Measurements from ENCODE around the gene ZNF532.
"Not testable (repeated sequence)": the region's sequence is repeated elsewhere in the genome, so short reads cannot be mapped to it uniquely, and the experiment has no call there.

Gene ZNF532

DNA sequence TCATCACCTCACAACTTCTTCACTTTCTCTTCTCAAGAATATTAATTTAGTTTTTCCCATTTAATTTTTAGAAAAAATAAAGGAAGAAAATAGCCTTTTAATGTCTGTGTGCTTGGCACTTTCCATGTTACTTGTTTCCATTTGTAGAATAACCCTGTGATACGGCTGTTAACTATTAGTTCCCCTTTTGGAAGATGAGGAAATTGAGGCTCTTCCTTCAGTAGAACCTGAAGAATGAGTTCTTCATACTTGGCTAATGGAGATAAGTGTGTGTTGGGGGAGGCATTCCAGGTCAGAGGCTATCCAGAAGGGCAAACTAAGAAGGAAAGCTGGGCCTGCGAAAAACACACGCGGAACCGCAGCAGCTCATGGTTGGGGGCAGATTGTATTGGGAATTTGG, 38.3 kb downstream of the ZNF532 start:
- no peak for FAIRE-seq

DNA sequence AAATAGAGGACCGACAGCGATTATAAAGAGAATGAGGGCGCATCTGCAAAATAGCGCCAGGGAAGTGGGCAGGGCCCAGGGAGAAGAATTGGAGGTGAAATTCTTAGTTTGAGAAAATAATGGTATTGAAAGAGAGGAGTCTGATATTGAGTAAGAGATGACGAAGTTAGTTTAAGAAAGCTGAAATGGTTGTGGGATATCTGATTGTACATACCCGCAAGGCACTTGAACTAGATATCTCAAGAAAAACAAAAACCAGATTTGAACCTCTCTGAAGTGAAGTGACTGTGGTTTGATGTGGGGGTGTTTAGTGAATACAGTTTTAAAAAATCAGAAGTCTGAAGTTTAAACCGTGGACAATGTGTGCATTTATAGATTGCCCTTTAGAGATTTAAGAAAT, 38.9 kb downstream of the ZNF532 start:
- no peak for FAIRE-seq

DNA sequence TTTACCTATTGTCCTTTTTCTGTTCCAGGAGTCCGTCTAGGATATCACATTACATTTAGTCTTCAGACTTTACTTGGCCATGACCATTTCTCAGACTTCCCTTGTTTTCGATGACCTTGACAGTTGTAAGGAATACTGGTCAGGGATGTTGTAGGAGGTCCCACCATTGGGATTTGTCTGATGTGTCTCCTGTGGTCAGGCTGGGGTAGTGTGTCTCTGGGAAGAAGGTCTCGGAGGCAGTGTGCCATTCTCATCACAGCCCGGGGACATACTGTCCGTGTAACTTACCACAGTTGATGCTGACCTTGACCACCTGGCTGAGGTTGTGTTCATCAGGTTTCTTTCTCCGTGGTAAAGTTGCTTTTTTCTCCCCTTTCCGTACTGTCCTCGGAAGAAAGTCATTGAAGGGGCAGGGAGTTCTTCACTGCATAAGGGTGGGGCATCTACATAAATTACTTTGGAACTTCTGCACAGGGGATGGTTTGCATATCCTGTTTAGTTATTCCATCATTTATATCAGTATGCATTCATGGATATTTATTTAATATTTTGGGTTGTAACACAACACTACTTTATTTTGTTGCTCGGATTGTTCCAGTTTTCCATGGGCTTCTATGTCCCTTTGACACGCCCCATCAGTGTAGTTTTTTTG, 41.2 kb downstream of the ZNF532 start:
- no peak for FAIRE-seq

DNA sequence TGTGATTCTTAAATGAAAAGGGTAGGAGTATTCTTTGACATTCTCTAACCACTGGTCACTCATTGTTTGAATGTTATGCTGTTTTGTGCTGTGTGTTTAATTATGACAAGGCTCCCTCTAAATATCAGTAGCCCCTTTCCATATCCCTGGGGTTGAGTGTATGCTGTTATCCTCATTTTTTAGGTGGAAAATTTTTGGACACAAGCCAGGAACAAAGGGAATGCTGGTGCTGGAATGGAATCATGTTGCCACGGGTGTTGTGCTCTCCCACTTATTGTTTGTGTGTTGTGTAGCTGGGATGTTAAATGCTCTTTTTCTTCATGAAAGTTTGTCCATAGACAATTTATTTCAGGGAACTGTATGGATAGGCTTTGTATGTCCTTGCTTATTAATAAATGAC, 43.3 kb downstream of the ZNF532 start:
- no peak for FAIRE-seq

DNA sequence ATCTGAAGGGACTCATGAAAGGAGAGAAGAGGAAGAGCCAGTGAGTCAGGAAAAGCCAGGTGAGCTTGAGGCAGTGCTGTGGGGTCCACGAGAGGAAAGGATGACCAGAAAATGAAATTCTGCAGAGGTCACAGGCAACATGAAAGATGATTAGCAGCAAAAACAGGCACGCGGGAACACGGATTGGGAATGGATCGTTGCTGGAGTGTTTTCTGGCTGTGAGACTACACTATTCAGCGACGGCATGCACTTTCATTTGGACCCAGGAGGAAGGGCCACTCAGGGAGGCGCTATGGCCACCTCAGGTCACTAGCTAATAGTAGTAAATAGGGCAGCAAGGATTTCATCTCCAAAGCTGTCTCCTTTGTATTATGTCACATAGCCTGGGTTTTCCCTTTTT, 44.8 kb downstream of the ZNF532 start:
- FAIRE-seq: no peak

DNA sequence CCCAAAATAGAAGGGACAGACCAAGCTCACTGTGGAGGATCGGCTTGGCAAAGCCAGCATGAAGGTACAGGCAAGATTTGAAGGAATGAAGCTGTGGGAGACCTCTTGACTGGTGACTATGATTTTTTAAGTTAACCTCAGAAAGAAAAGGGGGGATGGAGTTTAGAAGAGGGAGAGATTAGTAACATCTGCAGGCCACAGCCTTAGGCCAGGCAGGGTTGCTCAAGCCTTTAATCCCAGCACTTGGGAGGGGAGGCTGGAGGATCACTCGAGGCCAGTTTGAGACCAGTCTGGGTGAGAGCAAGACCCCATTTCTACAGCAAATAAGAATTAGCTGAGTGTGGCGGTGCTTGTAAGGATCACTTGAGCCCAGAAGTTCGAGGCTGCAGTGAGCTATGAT, 46.6 kb downstream of the ZNF532 start:
- FAIRE-seq: no peak

DNA sequence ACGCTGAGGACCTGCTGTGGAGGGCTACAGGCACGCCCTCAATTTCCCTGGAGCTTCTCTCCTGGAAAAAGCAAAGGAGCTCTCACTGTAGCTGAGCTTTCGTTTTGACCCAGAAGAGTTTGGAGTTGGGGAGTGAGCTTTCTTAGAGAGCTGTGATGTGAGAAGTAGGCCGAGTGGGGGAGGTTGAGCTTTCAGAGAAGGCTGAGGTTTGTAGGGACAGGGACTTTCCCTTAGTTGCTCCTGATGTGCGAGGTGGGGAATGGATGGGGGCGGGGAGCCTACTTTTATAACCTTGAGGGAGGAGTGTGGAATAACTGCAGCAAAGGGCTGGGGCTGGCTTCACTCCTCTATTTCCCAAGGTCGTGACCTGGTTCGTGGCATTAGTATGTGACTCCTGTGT, 47.1 kb downstream of the ZNF532 start:
- FAIRE-seq: no peak

DNA sequence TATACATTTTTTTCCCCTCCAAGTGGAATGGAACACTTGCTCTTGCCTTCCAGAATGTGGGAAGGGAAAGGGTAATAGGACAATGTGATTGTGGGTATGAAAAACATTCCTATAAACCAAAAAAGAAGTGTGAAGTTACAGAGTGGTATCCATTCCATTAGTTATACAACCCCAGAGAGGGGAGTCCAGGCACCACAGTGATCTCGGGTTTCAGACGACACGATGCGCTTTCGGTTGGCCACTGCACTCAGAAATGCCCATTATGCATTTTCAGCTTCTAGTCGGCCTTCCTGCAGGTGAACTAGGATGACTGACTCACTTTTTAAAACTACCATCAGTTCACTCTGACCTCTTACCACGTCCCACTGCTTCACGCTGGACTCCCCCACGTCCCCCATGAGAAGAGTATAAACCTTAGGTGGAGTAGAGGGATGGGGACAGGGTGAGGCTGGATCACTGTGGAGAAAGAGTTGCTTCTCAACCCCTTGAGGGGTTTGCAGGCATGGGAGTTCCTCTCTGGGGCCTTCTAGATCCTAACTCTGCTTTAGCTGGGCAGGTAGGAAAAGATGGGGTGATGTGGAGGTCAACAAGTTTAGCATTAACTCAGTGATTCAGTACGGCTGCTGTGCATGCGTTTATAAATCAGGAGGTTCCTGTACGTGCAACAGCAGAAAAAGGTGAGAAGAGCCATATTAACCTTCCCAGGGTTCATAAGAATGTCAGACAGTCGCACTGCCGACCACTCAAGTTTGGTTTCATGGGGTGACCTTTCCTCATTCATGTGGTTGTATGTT, 50.5 kb downstream of the ZNF532 start:
- FAIRE-seq: no peak

DNA sequence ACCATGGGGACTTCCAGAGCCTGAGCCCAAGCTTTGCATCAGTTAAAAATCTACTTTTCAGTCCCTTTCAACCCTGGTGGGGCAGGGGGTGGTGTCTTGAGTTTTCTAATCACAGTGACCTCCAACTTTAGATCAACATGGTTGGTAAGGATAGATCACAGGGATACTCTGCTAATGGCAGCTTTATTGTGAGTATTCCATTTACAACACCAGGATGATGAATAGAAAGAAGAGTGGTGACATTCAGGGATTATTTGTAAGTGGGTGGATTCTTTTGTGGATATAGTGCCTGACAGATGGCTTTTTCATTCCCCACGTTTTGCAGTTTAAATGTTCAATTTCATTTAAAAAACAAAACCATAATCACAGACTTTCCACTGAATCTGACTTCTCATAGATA, 51.3 kb downstream of the ZNF532 start:
- no peak for FAIRE-seq

DNA sequence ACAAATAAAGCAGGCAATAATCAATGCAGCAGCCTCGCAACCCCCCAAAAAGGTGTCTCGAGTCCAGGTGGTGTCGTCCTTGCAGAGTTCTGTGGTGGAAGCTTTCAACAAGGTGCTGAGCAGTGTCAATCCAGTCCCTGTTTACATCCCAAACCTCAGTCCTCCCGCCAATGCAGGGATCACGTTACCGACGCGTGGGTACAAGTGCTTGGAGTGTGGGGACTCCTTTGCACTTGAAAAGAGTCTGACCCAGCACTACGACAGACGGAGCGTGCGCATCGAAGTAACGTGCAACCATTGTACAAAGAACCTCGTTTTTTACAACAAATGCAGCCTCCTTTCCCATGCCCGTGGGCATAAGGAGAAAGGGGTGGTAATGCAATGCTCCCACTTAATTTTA, 55.3 kb downstream of the ZNF532 start:
- not testable (repeated sequence) for FAIRE-seq

DNA sequence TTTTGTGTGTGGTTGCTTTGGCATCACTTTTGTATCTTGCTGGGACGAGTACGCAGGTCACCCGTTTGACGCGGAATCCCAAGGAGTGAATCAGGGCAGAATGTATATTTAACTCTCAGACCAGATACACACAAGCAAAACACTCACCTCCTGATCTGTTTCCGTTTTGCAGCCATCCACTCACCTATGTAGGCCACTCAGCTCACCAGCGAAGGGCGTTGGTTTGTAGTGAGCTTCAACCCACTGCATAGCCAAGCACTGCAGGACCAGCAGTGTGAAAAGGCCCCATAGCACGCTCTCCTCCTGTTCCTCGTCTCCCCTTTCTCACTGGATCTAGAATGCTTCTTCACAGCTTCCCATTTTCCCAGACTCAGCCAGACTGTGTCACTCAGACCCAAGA, 58.3 kb downstream of the ZNF532 start:
- FAIRE-seq: no peak

DNA sequence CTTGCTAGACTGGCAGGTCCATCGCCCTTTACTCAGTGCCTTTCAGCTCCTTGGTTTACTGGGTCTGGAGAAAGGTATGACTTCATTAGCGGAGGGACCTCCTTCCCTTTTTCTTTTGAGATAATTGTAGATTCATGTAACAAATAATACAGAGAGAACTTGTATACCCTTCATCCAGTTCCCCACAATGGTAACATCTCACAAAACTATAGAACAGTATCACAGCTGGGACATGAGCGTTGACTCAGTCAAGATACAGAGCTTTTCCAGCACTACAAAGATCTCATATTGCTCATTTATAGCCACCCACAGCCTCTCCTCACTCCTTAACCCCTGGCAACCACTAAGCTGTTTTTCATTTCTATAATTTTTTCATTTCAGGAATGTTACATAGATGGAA, 59.8 kb downstream of the ZNF532 start:
- FAIRE-seq: no peak

DNA sequence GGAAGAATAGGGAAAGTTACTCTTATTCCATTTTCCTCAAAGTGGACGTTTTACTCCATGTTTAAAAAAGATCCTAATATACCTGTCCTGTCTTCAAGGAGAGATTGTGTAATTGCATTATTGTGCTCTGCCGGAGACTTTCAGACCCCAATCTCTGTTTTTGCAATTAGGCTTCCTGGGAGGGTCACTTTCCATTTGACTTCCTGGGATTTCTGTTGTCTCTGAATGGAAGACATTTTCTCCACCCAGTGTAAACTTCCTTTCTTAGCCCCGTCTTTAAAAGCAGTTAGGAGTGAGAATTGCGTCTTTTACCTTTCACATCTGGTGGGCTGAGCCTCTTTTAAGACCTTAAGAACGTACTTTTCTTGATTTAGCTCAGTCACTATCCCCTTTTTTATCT, 63.0 kb downstream of the ZNF532 start:
- FAIRE-seq: no peak

DNA sequence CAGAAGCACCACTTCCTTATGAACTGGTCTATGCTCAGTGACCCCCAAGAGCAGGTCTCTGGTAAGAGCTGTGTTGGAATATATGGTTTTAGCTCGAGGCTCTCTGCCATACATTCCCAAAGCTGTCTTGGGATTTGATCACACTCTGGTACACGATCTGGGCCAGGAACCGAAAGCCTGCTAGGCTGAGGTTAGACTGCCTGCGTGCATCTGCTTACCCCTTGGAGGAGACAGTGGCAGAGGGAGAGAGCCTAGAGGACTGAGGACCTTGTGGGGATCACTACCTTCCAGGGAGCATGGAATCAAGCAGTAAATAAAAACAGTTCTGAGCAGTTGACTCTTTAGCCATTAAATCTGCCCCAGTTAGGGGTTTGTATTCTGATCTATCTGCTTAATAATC, 63.7 kb downstream of the ZNF532 start:
- no peak for FAIRE-seq

DNA sequence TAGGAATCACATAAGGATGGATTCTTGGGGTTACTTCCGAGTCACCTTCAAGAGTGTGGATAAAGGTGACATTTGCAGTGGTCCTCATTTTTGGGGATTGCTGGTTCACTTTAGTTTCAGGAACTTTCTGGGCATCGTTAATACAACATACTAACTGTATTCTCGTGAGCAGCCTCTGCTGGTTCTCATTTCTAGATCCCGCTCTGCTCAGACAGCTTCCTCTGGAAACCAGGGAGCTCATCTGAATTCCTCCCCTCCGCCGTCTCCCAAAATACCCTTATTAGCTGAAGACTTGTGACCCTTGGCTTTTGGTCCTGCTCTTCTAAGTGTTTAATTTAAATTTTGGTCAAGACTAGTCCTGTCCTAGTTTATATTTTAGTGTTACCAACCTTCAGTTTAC, 64.5 kb downstream of the ZNF532 start:
- no peak for FAIRE-seq

DNA sequence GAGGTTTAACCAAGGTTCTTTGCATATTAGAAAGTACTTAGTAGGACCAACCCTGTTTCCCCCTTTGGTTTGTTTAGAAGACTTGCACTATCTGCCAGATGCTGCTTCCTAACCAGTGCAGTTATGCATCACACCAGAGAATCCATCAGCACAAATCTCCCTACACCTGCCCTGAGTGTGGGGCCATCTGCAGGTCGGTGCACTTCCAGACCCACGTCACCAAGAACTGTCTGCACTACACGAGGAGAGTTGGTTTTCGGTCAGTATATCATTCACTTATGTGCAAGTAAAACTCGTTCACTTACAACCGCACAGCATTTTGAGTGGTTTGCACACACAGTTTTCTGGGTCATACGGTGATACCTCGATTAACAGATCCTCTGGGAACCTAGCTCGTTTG, 69.7 kb downstream of the ZNF532 start:
- FAIRE-seq: no peak

DNA sequence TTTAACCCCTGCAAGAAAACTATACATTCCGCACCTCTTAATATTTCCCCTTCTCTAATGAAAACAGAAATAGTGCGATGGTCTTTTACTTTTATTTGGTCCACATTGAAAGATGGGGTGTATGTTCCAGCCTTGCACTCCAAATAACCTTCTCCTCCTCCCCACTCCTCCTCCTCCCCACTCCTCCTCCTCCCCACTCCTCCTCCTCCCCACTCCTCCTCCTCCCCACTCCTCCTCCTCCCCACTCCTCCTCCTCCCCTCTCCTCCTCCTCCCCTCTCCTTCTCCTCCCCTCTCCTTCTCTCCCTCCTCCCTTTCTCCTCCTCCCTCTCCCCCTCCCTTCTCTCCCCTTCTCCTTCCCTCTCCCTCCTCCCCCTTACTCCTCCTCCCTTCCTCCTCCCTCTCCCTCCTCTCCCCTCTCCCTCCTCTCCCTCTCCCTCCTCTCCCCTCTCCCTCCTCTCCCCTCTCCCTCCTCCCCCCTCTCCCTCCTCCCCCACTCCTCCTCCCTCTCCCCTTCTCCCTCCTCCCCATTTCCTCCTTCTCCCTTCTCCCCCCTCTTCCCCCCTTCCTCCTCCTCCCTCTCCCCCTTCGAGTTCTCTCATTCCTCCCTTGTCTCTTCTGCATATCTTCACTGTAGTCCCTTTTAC, 70.4 kb downstream of the ZNF532 start:
- no peak for FAIRE-seq

DNA sequence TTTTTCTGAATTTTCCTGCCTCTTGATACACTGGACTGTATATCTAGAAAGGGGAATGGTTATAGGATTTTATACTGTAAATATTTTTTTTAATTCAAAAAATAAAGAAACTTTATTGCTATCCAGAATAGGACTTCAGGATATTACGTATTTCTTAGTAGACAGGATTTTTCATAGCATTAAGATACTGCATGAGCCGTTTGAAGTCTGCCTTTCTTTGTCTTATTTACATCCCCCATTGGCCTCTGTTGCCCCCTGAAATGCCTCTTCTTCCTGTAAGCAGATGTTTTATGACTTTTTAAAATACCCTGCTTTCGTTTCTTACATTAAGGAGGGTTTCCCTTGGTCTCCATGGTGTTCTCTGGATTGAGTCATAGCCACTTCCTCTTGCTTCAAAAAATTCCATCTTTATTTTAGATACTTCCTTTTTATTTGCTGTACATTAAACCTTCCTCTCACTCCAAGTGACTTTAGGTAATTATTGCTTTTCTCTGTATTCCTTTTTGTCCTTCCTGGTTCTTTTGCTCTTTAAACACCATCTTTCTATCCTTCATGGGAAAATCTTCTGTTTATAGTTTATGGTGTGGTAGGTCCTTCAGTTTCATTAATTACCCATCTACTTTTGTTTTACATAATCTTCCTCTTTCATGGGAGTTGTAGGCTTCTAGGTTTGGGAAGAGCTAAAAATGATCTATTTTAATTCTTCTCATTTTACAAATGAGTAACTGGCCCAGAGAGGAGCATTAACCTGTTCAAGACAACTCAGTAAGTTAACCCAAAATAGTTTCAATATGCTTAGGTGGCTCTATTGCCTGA, 72.6 kb downstream of the ZNF532 start:
- no peak for FAIRE-seq

DNA sequence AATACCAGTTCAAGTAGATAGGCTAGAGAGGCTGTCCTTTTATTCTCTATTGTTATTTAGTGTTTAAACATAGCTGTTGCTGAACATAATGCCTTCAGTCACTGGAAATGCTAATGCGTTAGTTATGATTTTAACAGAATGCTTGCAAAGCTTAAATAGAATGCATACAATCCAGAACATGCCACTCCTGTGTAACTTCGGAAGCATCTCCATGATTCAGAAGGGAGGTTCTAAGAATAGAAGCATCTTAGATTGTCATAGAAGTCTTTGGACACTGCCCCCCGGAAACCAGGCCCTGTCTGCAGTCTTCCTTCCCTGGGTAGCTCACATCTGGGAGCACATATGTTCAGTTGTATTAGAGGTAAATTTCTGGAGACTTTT, 73.2 kb downstream of the ZNF532 start:
- FAIRE-seq: no peak

DNA sequence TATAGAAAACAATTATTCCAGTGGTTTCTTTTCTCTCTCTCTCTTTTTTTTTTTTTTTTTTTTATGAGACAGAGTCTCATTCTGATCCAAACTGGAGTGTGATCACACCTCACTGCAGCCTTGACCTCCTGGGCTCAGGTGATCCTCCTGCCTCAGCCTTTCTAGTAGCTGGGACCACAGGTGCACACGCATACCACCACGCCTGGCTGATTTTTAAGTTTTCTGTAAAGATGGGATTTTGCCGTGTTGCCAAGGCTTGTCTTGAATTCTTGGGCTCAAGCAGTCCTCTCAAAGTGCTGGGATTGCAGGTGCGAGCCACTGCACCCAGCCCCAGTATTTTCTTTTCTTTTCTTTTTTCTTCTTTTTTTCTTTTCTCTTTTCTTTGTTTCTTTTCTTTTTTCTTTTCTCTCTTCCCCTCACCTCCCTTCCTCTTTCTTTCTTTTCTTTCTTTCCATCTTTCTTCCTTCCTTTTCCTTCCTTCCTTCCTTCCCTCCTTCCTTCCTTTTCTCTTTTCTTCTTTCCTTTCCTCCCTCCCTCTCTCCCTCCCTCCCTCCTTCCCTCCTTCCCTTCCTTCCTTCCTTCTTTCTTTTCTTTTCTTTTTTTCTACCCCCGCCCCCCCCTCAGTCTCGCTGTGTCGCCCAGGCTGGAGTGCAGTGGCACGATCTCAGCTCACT, 76.9 kb downstream of the ZNF532 start:
- no peak for FAIRE-seq

DNA sequence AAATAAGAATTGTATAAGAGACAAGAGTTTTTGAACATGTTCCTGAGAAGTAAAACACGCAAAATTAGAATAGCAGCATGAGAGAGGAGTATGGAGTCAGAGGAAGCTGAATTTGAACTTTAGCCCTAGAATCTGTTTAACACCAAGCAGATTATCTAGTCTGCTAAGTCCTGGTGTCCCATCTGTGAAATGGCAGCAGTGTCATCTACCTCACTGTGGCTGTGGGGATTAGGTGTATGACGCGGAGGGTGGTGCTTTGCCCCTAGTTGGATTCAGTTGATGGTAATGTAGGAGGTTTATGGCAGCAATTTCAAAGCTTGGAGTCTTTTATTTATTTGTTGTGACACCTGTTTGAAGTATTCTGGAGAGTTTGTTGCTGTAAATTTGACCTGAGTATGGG, 79.2 kb downstream of the ZNF532 start:
- no peak for FAIRE-seq

DNA sequence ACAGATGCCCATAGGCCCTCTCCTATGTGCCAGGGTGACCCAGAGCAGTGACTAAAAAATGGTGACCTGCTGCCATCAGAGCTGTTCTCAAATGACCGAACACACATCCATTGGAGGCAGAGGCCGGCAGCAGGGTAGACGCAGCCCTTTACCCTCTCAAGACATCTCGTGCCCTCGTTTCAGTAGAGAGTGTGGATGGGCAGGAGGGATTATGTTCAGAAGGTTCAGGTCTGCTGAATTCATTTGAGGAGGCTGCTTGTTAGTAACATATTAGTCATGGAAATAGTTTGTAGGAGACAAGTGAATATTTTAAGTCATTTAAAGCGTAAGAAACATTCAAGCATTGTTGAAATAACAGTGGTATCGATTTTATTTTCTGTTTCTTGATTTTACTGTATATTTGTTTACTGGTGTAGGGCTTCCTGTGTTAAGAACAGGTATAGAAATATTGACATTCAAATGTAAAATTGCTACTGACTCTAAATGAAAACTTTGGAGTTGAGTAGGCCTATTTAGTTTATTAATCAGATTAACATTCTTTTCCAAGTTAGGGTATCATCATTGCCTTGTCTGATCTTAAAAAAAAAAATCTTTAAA, 82.6 kb downstream of the ZNF532 start:
- no peak for FAIRE-seq

DNA sequence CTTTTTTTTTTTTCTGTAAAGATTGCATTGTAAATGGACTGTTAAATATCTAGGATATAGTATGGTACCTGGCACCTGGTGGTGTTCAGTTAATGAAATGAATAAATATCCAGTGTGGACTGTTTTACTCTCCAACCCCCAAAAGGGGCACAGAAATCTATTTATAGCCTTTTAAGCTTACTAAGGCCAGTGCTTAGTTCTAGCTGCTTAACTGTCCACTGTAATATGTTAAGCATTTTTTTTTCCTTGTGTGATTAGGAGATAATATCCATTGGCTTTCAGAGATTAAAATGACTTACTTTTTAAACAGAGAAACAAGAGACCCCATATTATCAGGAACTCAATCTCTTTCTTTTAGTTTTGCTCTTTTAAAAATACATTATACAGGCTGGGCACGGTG, 84.4 kb downstream of the ZNF532 start:
- FAIRE-seq: no peak
